Stimulated activated CD4-positive, alpha-beta T cell treated with anti-CD3 and anti-CD28 coated beads, Interleukin-2, amount 100 ng/mL, for 24 hours (primary cell): ENCODE data around the gene ATP11C.

ENCODE experiments used
- DNase-seq, 2 donors: peaks; one replicate each; pipeline ENCODE4 v3.0.0-alpha.2; 2020

Gene ATP11C

DNA sequence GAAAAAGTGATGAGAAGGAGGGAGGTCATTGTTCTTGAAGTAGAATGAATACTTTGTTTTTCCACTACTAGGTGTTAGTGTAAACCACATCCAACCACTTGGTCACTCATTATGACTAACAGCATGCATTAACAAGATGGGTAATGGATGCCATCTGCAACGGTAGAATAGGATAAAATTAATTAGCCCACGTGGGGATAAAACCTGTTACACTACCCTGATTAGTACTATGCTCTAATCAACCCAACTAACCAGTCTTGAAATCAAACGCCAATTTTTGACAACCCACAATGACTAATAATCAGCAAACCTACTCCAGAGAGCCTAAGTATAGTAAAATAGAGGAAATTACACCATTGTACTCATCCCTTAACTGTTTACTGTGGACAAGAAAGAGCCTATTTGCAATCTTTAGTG is 131.4 kb downstream of the ATP11C start:
- no peak for DNase-seq

DNA sequence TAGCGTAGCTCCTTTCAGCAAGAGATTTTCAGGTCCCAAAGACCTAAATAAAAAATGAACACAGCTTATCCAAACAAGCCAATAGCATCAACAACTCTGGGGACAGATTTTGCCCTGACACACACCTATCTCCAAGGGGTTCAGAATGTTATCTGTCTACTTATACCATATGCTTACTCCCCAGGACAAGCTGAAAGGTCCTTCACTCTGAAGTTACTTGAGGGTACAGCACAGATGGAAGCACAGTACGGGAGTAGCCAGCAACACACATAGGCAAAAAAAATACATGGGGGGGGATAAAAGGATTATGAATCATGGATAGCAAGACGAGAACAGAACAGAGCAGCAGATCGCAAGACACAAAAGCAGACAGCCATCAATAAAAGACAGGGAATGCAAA is 134.2 kb downstream of the ATP11C start:
- no peak for DNase-seq

DNA sequence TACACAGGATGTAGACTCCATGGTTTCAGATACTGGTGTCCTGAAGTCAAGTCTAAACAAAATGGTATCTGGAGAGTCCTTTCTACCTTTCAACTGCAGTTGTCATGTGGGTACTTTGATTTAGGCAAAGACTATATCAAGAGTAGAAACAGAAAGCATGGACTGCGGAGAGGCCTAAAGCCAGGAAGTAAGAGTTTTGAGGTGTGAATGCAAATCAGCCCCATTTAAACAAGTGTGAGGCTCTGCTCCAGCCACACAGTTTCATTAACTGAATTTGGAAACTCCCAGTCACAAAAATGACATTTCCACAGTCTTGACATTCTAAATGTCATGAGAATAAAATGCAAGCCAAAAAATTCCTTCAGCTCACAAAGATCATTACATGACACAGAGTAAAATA is 137.7 kb downstream of the ATP11C start:
- no peak for DNase-seq

DNA sequence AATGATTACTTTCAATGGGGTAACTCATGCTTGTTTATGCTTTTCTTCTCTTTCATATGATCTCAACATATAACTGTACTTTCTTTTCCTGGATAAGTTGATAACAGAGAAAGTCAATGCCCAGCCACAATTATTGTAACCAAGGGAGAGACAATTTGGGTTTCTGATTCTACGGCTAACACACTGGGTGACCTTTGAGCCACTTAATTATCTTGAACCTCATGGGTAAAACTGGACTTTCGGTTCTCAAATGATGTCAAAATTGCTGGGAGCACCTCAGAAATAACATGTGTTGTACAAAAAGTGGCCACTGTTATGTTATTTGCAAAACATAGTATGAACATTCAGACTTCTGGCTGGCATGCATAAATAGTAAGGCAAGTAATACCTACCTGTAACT is 145.3 kb downstream of the ATP11C start:
- no peak for DNase-seq

DNA sequence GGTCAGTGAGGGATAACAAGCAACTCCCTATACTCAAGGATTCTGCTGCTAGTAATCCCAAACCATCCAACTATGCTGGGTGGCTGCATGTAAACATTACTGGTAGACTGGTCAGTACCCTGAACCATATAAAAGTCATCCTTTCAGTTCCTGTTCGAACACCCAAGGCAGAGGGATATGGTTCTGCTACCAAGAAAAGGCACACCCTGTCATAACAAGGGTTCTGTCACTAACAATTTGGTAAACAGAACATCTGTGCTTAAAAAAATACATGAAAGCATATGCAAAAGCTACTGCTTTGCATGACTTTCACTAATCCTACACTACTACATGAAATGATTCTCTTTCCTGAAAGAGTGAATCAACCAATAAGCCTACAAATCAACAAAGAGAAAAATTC is 148.0 kb downstream of the ATP11C start:
- no peak for DNase-seq

DNA sequence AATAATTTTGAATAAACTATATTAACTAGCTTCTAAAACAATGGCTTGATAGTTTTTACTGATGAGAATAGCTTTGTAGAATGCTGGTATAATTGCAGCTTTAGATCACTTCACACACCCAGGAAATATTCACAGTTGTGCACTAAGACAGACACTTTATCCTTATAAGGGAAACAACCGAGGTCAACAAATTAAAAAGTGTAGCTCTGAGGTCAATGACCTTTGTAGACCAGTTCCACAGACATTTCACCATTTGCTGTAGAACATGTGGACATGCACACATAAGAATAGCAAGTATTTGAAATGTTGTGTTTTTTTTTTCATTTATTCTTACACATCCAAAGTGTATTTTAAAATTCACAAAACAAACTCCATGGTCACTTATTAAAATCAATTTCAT is 148.9 kb downstream of the ATP11C start:
- no peak for DNase-seq

DNA sequence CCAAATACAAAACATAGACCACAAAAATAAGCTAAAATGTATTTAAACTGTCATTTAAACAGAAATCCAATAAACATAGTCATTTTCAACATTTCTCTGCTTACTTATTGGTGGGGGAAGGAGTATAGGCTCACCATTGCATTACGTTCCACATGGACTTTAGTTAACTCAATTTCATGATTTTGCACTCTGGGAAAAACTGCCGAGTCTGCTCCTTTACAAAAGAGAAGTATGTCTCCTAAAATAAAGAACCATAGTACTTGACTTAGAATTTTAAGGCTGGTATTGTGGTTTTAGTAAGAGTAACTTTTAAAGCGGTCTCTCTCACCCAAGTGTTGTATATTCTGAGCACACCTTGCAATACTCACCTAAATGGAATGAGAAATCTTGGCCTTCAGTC is 149.8 kb downstream of the ATP11C start:
- no peak for DNase-seq

DNA sequence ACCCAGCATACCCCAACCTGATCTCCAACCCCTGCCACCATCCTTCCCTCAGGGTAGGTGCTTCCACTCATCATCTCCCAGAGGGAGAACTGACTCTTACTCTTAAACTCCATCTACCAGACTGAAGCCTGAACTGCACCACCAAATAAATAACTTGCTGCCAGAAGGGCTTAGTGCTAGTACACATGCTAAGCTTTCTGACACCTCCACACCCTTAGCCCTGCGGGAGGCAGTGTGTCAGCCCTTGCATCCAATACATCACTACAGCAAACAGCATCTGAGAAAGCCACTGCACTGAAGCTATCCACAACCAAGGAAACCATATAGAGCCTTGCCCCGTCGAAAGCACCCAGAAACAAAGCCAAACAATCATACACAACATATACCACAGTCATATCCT is 156.3 kb downstream of the ATP11C start:
- no peak for DNase-seq

DNA sequence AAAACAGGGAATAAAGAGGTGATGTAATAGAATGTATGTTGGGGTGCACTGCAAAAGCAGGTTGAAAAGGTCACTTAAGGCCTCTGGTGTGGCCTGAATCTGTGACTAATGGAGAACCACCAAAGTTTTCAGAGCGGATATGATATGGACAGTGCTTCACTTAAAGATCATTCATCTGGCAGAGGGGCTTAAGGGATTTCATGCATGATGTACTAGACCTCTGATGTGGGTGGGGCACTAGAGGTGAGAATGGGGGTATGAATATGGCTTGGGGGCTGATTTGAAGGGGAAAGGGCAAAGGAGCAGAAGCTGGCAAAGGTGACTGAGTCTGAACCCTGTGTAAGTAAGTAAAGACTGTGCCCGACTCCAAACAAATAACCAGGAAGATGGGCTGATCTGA is 162.5 kb downstream of the ATP11C start:
- DNase-seq, result no peak

DNA sequence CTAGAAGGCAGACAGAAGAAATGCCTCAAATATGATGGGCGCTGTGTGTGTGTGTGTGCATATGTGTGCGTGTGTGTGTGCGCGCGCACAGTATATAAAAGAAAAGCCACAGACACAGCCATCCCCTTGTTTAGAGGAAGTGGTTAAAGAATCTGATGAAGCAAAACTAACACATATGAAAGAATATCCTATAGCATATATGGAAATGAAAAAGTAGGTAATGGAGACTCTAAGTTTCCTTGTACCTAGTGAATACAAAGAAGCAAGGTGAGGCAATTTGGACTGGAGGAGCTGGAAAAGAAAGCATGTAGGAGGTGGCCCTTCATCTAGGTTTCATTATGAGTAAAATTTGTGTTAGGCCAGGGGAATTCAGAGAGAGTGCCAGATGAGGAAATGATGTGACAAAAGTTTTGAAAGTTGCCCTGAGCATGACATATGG is 166.3 kb downstream of the ATP11C start:
- DNase-seq, result peak in 1 of 2 donors; percentile 1

DNA sequence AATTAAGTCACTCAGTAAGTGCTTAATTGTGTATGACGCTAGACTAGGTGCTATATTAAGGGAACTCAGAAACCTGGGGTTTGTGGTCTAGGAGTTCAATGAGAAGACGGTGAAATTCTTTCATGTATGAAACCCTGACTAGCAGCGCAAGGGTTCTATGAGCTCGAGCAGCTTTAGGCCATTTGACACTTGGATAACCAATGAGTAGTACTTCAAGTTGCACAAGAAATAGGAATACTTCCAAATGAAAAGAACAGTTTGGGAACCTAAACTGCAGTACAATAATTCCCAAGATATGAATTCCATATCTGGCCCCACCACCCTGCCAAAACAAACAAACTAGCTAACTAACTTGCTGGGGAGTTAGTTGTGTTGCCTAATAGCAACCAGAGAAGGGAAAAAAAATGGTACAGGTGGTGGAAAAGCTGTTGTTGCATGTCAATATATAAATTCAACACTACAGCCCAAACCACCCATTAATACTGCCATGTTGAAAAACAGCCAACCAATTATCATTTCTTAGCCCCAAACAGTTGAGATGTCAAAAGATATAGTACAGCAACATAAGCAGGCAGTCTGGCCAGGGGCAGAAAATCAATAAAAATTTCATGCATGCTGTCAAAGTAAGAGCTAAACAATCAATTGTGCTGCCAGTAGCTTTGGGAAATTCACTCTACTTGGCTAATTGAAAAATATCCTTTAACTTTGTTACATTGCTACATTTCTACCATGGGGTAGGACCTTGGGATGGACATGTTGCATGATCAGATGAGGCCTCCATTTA is 170.3 kb downstream of the ATP11C start:
- no peak for DNase-seq

DNA sequence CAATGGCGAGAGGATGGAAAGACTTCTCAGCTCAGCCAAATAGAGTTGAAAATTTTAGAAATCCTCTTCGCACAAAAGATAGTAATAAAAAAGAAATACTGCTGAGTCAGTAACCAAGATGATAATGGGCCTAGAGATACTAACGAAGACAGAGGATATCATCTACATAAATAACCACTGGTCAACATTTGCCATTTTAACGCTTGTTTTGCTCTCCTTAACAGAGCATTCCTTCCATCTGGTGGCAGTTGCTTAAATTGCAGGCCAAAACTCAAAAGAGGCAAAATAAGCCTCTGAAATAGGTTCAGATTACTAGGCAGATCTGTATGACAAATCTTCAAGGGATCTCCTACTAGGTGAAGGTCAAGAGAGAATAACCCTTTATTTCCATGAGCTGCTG is 173.2 kb downstream of the ATP11C start:
- no peak for DNase-seq

DNA sequence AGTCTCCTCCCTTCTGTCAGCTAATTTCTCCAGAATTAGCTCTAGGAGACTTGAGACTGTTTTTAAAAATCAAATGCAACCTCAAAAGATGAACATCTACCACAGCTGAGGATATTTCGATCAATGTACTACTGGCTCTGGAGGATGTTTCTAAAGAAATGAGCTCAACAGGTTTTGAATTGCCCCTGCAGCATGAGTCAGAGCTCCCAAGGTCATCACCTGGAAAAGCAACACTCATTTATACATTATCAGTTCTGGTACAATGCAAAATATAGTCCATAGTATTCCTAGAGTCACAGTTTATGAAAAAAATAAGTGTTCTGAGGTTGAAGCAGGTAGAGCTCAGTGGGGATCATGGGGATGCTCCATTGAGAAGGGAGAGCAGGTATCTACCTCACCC is 174.0 kb downstream of the ATP11C start:
- no peak for DNase-seq

DNA sequence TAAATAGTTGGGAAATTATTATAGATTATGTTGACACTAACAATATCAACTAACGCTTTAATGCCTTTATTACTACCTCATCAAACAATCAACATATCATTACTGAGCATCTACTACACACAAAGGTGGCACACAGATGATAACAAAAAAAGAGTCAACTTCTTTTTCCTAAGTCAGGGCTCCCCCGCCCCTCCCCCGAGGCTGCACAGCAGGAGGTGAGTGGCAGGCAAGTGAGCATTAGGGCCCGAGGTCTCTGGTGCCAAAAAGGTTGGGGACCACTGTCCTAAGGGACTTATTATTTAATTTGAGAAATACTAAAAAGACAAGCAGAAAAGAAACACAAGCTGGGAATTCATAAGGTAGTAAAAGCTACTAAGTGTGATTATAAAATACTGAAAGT is 174.6 kb downstream of the ATP11C start:
- no peak for DNase-seq

DNA sequence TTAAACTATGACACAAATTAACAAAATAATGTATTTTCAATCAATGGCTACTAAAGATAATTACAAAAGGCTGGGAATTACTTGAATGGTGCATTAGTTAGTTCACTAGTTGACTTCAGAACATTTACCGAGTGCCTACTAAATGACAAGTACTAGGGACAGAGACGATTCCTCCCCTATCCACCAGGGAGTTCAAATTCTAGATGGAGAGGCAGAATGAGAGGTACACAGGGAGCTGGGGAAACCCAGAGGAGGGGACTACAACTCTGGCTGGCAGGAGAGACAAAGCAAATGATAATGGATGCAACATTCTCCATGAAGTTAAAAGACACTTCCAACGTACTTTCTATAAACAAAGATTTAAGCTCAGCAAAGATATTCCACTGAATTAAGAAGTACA is 181.8 kb downstream of the ATP11C start:
- no peak for DNase-seq

DNA sequence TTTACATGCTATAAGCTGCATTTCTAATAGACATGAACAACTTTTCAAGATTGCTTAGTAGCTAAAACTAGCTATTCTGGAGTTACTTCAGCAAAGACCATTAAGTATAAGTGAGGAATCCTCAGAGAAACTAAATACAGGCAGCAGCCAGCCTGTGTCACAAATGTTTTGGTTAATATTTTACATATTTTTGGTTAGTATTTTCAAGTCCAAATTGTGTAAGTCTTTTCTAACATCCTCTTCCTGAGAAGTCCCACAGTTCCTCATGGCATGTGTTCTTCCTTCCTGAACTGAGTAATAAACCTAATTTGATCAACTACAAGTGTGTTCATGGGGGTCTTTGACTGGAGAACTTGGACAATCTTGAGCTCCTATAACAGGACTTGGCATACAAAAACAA is 182.5 kb downstream of the ATP11C start:
- DNase-seq, result no peak

DNA sequence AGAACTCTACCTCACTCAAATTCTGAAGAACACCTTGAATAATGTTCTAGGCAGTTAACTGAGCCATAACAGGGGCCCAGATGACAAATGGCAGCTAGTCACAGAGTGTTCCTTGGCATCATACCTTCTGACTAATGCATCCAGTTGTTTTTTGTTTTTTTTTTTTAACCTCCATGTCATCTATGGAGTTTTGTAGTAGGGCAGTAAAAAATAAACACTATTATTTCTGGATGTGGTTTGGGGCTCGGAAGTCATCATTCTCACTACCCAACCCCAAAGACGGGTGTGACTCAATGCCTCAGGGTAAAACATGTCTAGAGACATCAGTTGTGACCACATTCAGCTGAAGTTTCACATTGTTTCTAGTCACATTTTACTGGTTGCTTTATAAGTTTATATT is 193.7 kb downstream of the ATP11C start:
- peak in 1 of 2 donors; percentile 15 for DNase-seq

DNA sequence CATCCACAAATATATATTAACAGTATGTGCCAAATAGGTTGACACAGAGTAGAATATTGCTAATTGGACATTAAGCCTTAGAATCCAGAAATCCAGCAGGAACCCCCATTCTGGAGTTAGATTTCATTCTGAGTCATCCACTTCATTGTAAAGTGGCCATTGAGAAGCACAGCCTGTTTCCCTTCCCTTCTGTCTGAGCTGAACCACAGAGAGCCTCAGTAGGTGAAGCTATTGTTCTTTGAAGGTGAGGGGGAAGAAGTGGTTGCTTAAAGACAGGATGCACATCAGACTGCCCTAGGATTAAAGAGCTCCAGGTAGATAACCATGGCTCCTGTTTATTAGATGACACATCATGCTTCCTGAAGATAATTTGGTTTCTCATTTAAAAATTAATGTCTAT is 194.3 kb downstream of the ATP11C start:
- no peak for DNase-seq

DNA sequence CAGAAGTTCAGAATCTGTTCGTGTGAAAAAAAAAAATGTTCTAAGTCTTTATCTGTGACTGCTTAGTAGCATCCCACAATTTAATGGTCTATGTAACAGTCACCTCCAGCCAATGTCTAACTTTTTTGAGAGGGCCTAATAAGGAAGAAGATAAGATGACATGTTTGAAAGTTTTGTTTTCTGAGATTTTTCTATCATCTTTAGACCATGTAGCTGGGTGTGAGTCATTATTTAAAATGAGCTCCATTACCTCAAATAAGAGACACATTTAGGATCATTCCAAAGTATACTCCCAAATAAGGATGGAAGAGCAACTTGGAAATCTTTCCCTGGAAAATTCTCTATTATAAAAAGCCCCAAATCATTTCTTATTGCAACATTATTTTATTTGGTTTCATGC is 196.7 kb downstream of the ATP11C start:
- DNase-seq, result no peak

DNA sequence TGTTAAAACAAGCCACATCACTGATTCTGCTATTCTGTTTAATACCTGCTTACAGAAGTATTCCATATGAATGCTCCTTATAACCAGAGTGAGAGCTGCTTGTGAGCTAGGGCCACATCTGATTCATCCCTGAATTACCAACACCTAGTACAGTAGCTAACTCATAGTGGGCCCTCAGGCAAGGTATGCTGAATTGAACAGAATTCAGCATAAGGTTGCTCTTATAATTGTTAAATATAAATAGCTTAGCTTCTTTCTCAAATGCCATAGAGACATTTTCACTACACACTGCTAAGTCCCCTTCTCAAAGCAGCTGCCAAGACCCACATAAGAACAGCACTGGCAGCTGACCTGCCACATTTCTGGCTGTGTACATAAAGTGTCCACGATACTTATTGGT is 197.9 kb downstream of the ATP11C start:
- no peak for DNase-seq

DNA sequence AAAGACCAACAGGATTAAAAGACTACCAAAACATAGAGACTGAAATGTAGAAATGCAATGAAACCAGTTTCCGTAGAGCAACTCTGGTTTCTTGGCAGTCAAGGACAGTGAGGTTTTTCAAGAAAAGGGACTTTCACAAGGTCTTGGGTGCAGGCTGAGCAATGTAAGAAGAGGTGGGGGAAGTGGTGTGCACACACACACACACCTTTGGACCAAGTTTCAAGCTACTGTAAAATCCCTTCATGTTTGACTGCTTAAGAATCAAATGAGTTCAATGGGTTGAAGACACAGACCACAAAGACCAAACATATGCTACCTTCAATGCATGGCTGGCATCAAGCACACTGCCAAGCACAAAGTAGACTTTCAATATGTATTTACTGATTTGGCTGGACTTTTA is 207.1 kb downstream of the ATP11C start:
- DNase-seq, result no peak

DNA sequence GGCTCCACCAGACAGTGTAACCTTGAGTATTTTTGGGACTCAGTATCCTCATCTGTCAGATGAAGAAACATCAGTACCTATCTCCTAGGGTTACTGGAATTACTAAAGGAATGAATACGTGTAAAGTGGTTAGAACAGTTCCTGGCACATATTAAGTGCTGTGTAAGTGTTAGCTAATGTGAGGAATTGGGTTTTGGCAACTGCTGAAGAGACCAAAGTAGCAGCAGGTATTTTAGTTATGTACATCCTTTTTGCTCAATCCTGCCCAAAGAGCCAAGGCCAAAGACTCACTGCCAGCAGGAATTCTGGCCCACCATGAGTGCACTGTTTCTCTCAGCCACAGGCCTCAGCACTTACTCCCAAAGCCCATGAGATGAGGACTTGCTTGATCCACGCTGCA is 208.2 kb downstream of the ATP11C start:
- DNase-seq, result no peak

DNA sequence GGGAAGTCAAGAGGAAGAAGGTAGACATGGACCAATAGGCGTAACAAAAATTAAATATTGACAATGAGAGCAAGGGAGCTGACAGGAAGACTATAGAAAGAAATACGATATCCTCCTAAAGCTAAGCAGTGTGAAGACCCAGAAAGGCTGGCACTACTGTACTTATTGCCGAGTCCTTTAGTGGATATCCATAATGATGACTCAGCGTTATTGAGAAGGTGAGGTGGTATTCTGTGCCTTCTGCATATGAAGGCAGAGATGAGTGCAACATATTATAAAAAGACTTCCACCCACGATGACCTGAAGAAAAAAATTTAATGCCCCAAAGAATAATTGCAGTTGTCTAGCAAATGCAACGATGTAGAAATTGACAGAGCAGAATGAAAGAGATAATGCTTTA is 211.9 kb downstream of the ATP11C start:
- DNase-seq, result no peak

DNA sequence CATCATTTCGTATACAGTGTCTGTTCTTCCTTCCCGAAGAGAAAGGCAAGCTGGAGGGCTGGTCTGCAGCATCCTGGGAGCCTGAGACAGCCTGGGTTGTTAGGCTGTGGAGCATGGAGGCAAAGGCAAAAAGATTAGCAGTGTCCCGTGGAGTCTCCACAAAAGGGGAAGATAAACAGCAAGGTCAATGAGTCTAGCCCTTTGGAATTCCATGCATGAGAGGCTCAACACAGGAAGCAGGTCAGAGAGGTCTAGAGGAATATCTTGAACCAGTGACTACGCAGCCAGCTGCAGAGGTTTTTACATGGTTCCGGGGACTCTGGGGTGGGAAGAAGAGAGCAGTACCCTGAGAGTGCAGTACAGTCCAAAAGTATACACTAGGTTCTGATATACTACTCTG is 212.7 kb downstream of the ATP11C start:
- DNase-seq, result no peak

DNA sequence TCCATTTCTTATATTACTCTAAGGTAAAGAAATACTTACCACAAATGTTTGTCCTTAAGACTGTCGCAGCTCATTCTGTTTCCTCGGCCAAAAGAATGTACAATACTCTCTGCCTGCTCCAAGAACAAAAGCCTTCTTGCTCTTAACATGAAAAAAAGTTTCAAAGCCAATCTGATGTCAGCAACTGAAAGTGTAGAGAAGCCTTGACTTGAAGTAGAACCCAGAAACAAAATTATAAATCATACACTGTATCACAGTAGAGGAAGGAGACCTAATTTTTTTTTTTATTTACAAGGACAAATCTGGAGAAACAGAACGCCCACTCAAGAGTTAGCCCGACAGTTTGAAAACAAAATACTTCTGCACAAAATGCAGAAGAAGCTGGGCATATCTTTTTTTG is 224.8 kb downstream of the ATP11C start, which contains the start of gene MCF2:
Gene MCF2 (minus strand): TSS at position 101 of the 400 bp plus-strand sequence. CDS start 56,423 bp downstream, outside the sequence.
- no peak for DNase-seq
